ENCODE data around the gene FRMD4A.

The FRMD4A gene

GRCh38 chr10:14330388-14331061 is at the start of gene FRMD4A:
Gene FRMD4A (minus strand): TSS chr10:14330924.
- no peak within 1 kb of the TSS for H3K4me3 ChIP-seq (ENCODE audit: low read length)
- no peak for DNase-seq (ENCODE audit: low read depth)
- no peak for TF ChIP-seq CTCF (IDR thresholded peaks at IDR 0.05; ENCODE audit: insufficient read depth, low read depth, low read length, missing control alignments)

GRCh38 chr10:14379556-14380280 is 49.0 kb upstream of the FRMD4A start:
- DNase-seq (ENCODE audit: low read depth): no peak
- no peak for TF ChIP-seq CTCF (IDR thresholded peaks at IDR 0.05; ENCODE audit: insufficient read depth, low read depth, low read length, missing control alignments)
- H3K4me3 ChIP-seq (ENCODE audit: low read length): no peak overlapping the region

GRCh38 chr10:14378387-14378960 is 47.8 kb upstream of the FRMD4A start:
- TF ChIP-seq CTCF (IDR thresholded peaks at IDR 0.05; ENCODE audit: insufficient read depth, low read depth, low read length, missing control alignments): no peak
- no peak overlapping the region for H3K4me3 ChIP-seq (ENCODE audit: low read length)
- no peak for DNase-seq (ENCODE audit: low read depth)

GRCh38 chr10:14377591-14378175 is 47.0 kb upstream of the FRMD4A start:
- no peak for DNase-seq (ENCODE audit: low read depth)
- no peak overlapping the region for H3K4me3 ChIP-seq (ENCODE audit: low read length)
- TF ChIP-seq CTCF (IDR thresholded peaks at IDR 0.05; ENCODE audit: insufficient read depth, low read depth, low read length, missing control alignments): no peak

- DNase-seq (ENCODE audit: low read depth): no peak
- no peak overlapping the region for H3K4me3 ChIP-seq (ENCODE audit: low read length)
- TF ChIP-seq CTCF (IDR thresholded peaks at IDR 0.05; ENCODE audit: insufficient read depth, low read depth, low read length, missing control alignments): no peak
Measured at GRCh38 chr10:14374745-14375445, 44.2 kb upstream of the FRMD4A start.

- no peak for TF ChIP-seq CTCF (IDR thresholded peaks at IDR 0.05; ENCODE audit: insufficient read depth, low read depth, low read length, missing control alignments)
- DNase-seq (ENCODE audit: low read depth): no peak
Measured at GRCh38 chr10:14372606-14373005, 41.9 kb upstream of the FRMD4A start.

More at GRCh38 chr10:14372606-14373005, 41.9 kb upstream of the FRMD4A start:
- H3K4me3 ChIP-seq (ENCODE audit: low read length): no peak overlapping the region

All from epithelial cell of esophagus (primary cell).